DOHH2 (cell line): ENCODE data around the gene SLITRK2.

Experiments
- H3F3A ChIP-seq: fragments of 200-600 bp; sonication (generic), shearing (Covaris generic); 2 replicates; pipeline ENCODE4 v1.6.0; 2016; ENCODE audit warnings: antibody characterized with exemption, mild to moderate bottlenecking; ENCODE audit not compliant: control insufficient read depth, insufficient read depth
- H3K27ac ChIP-seq: fragments of 200-600 bp; sonication (generic); 2 replicates; pipeline ENCODE4 v1.5.1; 2014; ENCODE audit warnings: low read depth, mild to moderate bottlenecking, low read length, moderate library complexity
- H3K27me3 ChIP-seq: fragments of 200-600 bp; sonication (generic); 2 replicates; pipeline ENCODE4 v1.6.1; 2014; ENCODE audit warnings: mild to moderate bottlenecking, low read length, mixed read lengths; ENCODE audit not compliant: control insufficient read depth
- H3K36me3 ChIP-seq: fragments of 200-600 bp; sonication (generic); 2 replicates; pipeline ENCODE4 v1.6.1; 2014; ENCODE audit warnings: mild to moderate bottlenecking, low read length, moderate library complexity, mixed read lengths; ENCODE audit not compliant: control insufficient read depth
- H3K4me1 ChIP-seq: fragments of 200-600 bp; sonication (generic); 2 replicates; pipeline ENCODE4 v1.6.1; 2014; ENCODE audit warnings: mild to moderate bottlenecking, low read length, mixed read lengths; ENCODE audit not compliant: control insufficient read depth
- H3K4me2 ChIP-seq: fragments of 200-600 bp; sonication (generic); 2 replicates; pipeline ENCODE4 v1.6.0; 2014; ENCODE audit warnings: mild to moderate bottlenecking, low read length, moderate library complexity
- H3K4me3 ChIP-seq: fragments of 200-600 bp; sonication (generic); 2 replicates; pipeline ENCODE4 v1.5.1; 2014; ENCODE audit warnings: mild to moderate bottlenecking, low read length, mixed read lengths
- H3K79me2 ChIP-seq: fragments of 200-600 bp; sonication (generic); 2 replicates; pipeline ENCODE4 v1.6.1; 2014; ENCODE audit warnings: mild to moderate bottlenecking, low read length, mixed read lengths; ENCODE audit not compliant: control insufficient read depth
- H3K9me2 ChIP-seq: fragments of 200-600 bp; sonication (generic); replicated peaks from 2 replicates; pipeline ENCODE4 v1.6.1; 2014; ENCODE audit warnings: mild to moderate bottlenecking, low read length, mixed read lengths; ENCODE audit not compliant: control insufficient read depth
- H3K9me3 ChIP-seq: fragments of 200-600 bp; sonication (generic); 2 replicates; pipeline ENCODE4 v1.6.1; 2014; ENCODE audit warnings: antibody characterized with exemption, low read length, mixed read lengths; ENCODE audit not compliant: control insufficient read depth, insufficient read depth
- H4K20me1 ChIP-seq: fragments of 200-600 bp; sonication (generic); 2 replicates; pipeline ENCODE4 v1.6.0; 2014; ENCODE audit warnings: low read depth, mild to moderate bottlenecking, antibody characterized with exemption, low read length, moderate library complexity; ENCODE audit not compliant: control insufficient read depth, insufficient read depth
- CTCF ChIP-seq: fragments of 200-600 bp; sonication (generic); IDR thresholded peaks from one replicate; pipeline ENCODE4 v1.5.1; 2014; ENCODE audit warnings: antibody characterized with exemption, mild to moderate bottlenecking, low read depth, low read length; ENCODE audit not compliant: poor library complexity, severe bottlenecking
- EZH2phosphoT487 ChIP-seq: fragments of 200-600 bp; sonication (generic); IDR thresholded peaks from 2 replicates; pipeline ENCODE4 v1.6.1; 2017; ENCODE audit warnings: borderline replicate concordance, mild to moderate bottlenecking, antibody characterized with exemption, low read length, moderate library complexity, mixed read lengths

Gene SLITRK2

GRCh38 chrX:145861818-145862217 is 44.2 kb downstream of the SLITRK2 start:
- Histone ChIP-seq H3K9me2 (no peaks in the 10 kb centered on the region), H3K9me3 (no peaks in the 10 kb centered on the region), H4K20me1 (no peaks in the 10 kb centered on the region), H3K4me2 (no peak overlapping the region), H3K79me2 (no peaks in the 10 kb centered on the region), H3K27ac (no peak overlapping the region), H3K36me3 (no peaks in the 10 kb centered on the region), H3K4me1 (no peaks in the 10 kb centered on the region), H3K27me3 (no peaks in the 10 kb centered on the region), H3K4me3 (no peak overlapping the region), H3F3A (no peaks in the 10 kb centered on the region)
- TF ChIP-seq EZH2phosphoT487 (no peak), CTCF (no peak)

GRCh38 chrX:145865082-145865481 is 47.5 kb downstream of the SLITRK2 start:
- H3K27me3 ChIP-seq, result no peaks in the 10 kb centered on the region

More at GRCh38 chrX:145865082-145865481, 47.5 kb downstream of the SLITRK2 start:
- no peak overlapping the region for H3K27ac ChIP-seq
- H3K36me3 ChIP-seq, result no peaks in the 10 kb centered on the region
- H3F3A ChIP-seq, result no peaks in the 10 kb centered on the region
- H3K9me2 ChIP-seq, result no peaks in the 10 kb centered on the region
- no peaks in the 10 kb centered on the region for H3K79me2 ChIP-seq
- no peaks in the 10 kb centered on the region for H4K20me1 ChIP-seq
- H3K4me3 ChIP-seq, result no peak overlapping the region
- no peak for TF ChIP-seq EZH2phosphoT487
- H3K4me2 ChIP-seq, result no peak overlapping the region
- H3K9me3 ChIP-seq, result no peaks in the 10 kb centered on the region
- no peaks in the 10 kb centered on the region for H3K4me1 ChIP-seq
